WERI-Rb-1 (cell line): ENCODE measurements around the gene KRTAP10-5.
"Not testable (repeated sequence)": the region's sequence is repeated elsewhere in the genome, so short reads cannot be mapped to it uniquely, and the experiment has no call there.

Experiments used
- DNase-seq: peaks from one replicate; pipeline ENCODE4 v3.0.0-alpha.2; 2020
- H3K27ac ChIP-seq: fragments of 250-450 bp; sonication (Bioruptor Pico); 2 replicates; pipeline ENCODE4 v1.5.1; 2020; ENCODE audit warnings: mild to moderate bottlenecking, moderate library complexity
- H3K27me3 ChIP-seq: fragments of 250-450 bp; sonication (Bioruptor Pico); 2 replicates; pipeline ENCODE4 v1.5.1; 2021; ENCODE audit warnings: mild to moderate bottlenecking, low read depth, moderate library complexity; ENCODE audit not compliant: insufficient read depth, severe bottlenecking
- H3K36me3 ChIP-seq: fragments of 250-450 bp; sonication (Bioruptor Pico); 2 replicates; pipeline ENCODE4 v1.5.1; 2020; ENCODE audit warnings: mild to moderate bottlenecking, moderate library complexity
- H3K4me3 ChIP-seq: 2 replicates; pipeline ENCODE4 v1.5.1; 2011; ENCODE audit warnings: low read depth, mild to moderate bottlenecking, control low read depth, low read length
- H3K9me3 ChIP-seq: fragments of 250-450 bp; sonication (Bioruptor Pico); 2 replicates; pipeline ENCODE4 v1.5.1; 2021; ENCODE audit warnings: mild to moderate bottlenecking, moderate library complexity; ENCODE audit not compliant: severe bottlenecking
- CTCF ChIP-seq: IDR thresholded peaks from 2 replicates; pipeline ENCODE4 v1.5.1; 2011; ENCODE audit warnings: low read depth, mild to moderate bottlenecking, control low read depth, inconsistent platforms, low read length

The KRTAP10-5 gene

GRCh38 chr21:44593598-44594405 is 13.4 kb upstream of the KRTAP10-5 start:
- Histone ChIP-seq H3K9me3 (peaks cover 4% of the 10 kb centered on the region), H3K27me3 (no peaks in the 10 kb centered on the region), H3K4me3 (no peak overlapping the region), H3K27ac (no peak overlapping the region), H3K36me3 (no peaks in the 10 kb centered on the region)
- TF ChIP-seq CTCF, result no peak
- DNase-seq, result no peak

GRCh38 chr21:44592446-44593311 is 12.3 kb upstream of the KRTAP10-5 start, which contains the start of gene KRTAP10-6:
TSS of gene KRTAP10-6 (minus strand) at chr21:44592505. CDS start at chr21:44592484, 21 bp downstream.
- Histone ChIP-seq H3K27ac (no peak within 1 kb of the TSS), H3K27me3 (no peaks in the 10 kb centered on the region), H3K9me3 (no peaks in the 10 kb centered on the region), H3K4me3 (no peak within 1 kb of the TSS), H3K36me3 (no peaks in the 10 kb centered on the region)
- DNase-seq, result no peak
- no peak for TF ChIP-seq CTCF

- H3K27me3 ChIP-seq, H3K9me3 ChIP-seq, DNase-seq, H3K36me3 ChIP-seq, H3K27ac ChIP-seq, H3K4me3 ChIP-seq: not testable (repeated sequence)
Measured at GRCh38 chr21:44591801-44592130, 11.4 kb upstream of the KRTAP10-5 start.

GRCh38 chr21:44590897-44591800 is 10.7 kb upstream of the KRTAP10-5 start:
- DNase-seq, H3K27me3 ChIP-seq, H3K4me3 ChIP-seq, H3K36me3 ChIP-seq, H3K9me3 ChIP-seq, H3K27ac ChIP-seq: not testable (repeated sequence)

- H3K27ac ChIP-seq, result no peak overlapping the region
- no peak overlapping the region for H3K4me3 ChIP-seq
- no peak for DNase-seq
- TF ChIP-seq CTCF, result no peak
- no peaks in the 10 kb centered on the region for H3K36me3 ChIP-seq
- H3K9me3 ChIP-seq, result no peaks in the 10 kb centered on the region
- no peaks in the 10 kb centered on the region for H3K27me3 ChIP-seq
Measured at GRCh38 chr21:44590311-44590721, 9.9 kb upstream of the KRTAP10-5 start.

GRCh38 chr21:44589586-44590305 is 9.3 kb upstream of the KRTAP10-5 start:
- Histone ChIP-seq H3K27ac (no peak overlapping the region), H3K9me3 (no peaks in the 10 kb centered on the region), H3K36me3 (no peaks in the 10 kb centered on the region), H3K27me3 (no peaks in the 10 kb centered on the region), H3K4me3 (no peak overlapping the region)
- TF ChIP-seq CTCF, result no peak
- no peak for DNase-seq
